ENCODE measurements around the gene SAFB. TPM values are rescaled to one million over a fixed set of nuclear protein-coding genes. Genes with fewer than 3 reads are reported as not detected.

SAFB gene
- total RNA-seq, 4 donors from 2014 or later: 39.7 to 73.6 (median 65.2) TPM

- 28 to 32% methylated on average over 7 of the region's 8 CpGs for WGBS, 2 donors (ENCODE audit: low coverage in 1 of 2)
- Histone ChIP-seq H3K27me3 (no peaks in the 10 kb centered on the region), H3K27ac (peak overlapping the region in 3 of 4 donors; percentile 55 to 99 (median 99)), H3K9me3 (no peaks in the 10 kb centered on the region), H3K36me3 (peaks cover 0 to 55% of the 10 kb centered on the region in 2 donors), H3K4me1 (peaks cover 8 to 82% (median 51%) of the 10 kb centered on the region in 3 donors), H3K4me3 (peak overlapping the region in 1 of 2 donors; percentile 100)
- ATAC-seq: no peak
- TF ChIP-seq POLR2AphosphoS5 (IDR thresholded peaks at IDR 0.05): no peak
- TF ChIP-seq POLR2A (IDR thresholded peaks at IDR 0.05): no peak
- TF ChIP-seq CTCF (IDR thresholded peaks at IDR 0.05): no peak
- no peak for TF ChIP-seq EP300 (IDR thresholded peaks at IDR 0.05)
These were observed 1.9 kb downstream of the SAFB start for GRCh38 chr19:5624741-5625278.

- peaks cover 0 to 53% of the 10 kb centered on the region in 2 donors for H3K36me3 ChIP-seq
- peak overlapping the region in 2 of 4 donors; percentile 34 to 99 for H3K27ac ChIP-seq
- no peak for TF ChIP-seq CTCF (IDR thresholded peaks at IDR 0.05)
- no peak for ATAC-seq
- no peaks in the 10 kb centered on the region for H3K9me3 ChIP-seq
- H3K27me3 ChIP-seq: no peaks in the 10 kb centered on the region
- H3K4me1 ChIP-seq: peaks cover 8 to 82% (median 45%) of the 10 kb centered on the region in 3 donors
- WGBS, 2 donors (ENCODE audit: low coverage in 1 of 2): 77% methylated on average over 10 to 12 of the region's 12 CpGs
- no peak overlapping the region for H3K4me3 ChIP-seq
These were observed 2.8 kb downstream of the SAFB start for GRCh38 chr19:5625641-5626040.

- WGBS, 2 donors (ENCODE audit: low coverage in 1 of 2): 27 to 38% methylated on average over 6 of the region's 6 CpGs
- ATAC-seq: no peak
- TF ChIP-seq POLR2AphosphoS5 (IDR thresholded peaks at IDR 0.05) (no peak), POLR2A (IDR thresholded peaks at IDR 0.05) (no peak), CTCF (IDR thresholded peaks at IDR 0.05) (no peak), EP300 (IDR thresholded peaks at IDR 0.05) (no peak)
- no peak overlapping the region for H3K4me3 ChIP-seq
- H3K36me3 ChIP-seq: peaks cover 0 to 49% of the 10 kb centered on the region in 2 donors
- no peaks in the 10 kb centered on the region for H3K27me3 ChIP-seq
- H3K9me3 ChIP-seq: no peaks in the 10 kb centered on the region
- peaks cover 21 to 87% (median 42%) of the 10 kb centered on the region in 3 donors for H3K4me1 ChIP-seq
- H3K27ac ChIP-seq: peak overlapping the region in 3 of 4 donors; percentile 8 to 21 (median 11)
These were observed 4.6 kb downstream of the SAFB start for GRCh38 chr19:5627395-5627904.

- Histone ChIP-seq H3K27ac (peak overlapping the region in 2 of 4 donors; percentile 8 to 21), H3K36me3 (peaks cover 0 to 49% of the 10 kb centered on the region in 2 donors), H3K27me3 (no peaks in the 10 kb centered on the region), H3K4me1 (peaks cover 21 to 98% (median 50%) of the 10 kb centered on the region in 3 donors), H3K9me3 (no peaks in the 10 kb centered on the region), H3K4me3 (no peak overlapping the region)
- WGBS, 2 donors (ENCODE audit: low coverage in 1 of 2): 57 to 82% methylated on average over 1 of the region's 1 CpG
- no peak for ATAC-seq
- TF ChIP-seq POLR2A (IDR thresholded peaks at IDR 0.05): no peak
- no peak for TF ChIP-seq EP300 (IDR thresholded peaks at IDR 0.05)
- no peak for TF ChIP-seq CTCF (IDR thresholded peaks at IDR 0.05)
- TF ChIP-seq POLR2AphosphoS5 (IDR thresholded peaks at IDR 0.05): no peak
These were observed 5.6 kb downstream of the SAFB start for GRCh38 chr19:5628461-5628860.

- Histone ChIP-seq H3K36me3 (peaks cover 0 to 49% of the 10 kb centered on the region in 2 donors), H3K9me3 (no peaks in the 10 kb centered on the region), H3K4me1 (peaks cover 21 to 100% (median 50%) of the 10 kb centered on the region in 3 donors), H3K27me3 (no peaks in the 10 kb centered on the region), H3K4me3 (no peak overlapping the region), H3K27ac (peak overlapping the region in 2 of 4 donors; percentile 8 to 21)
- no peak for ATAC-seq
- WGBS, 2 donors (ENCODE audit: low coverage in 1 of 2): 70 to 85% methylated on average over 7 to 8 of the region's 9 CpGs
- TF ChIP-seq EP300 (IDR thresholded peaks at IDR 0.05) (no peak), CTCF (IDR thresholded peaks at IDR 0.05) (no peak)
These were observed 6.1 kb downstream of the SAFB start for GRCh38 chr19:5628919-5629481.

Data from gastroesophageal sphincter (tissue), 4 donors.